T-helper 2 cell treated with Interferon-gamma antibody and Interleukin-4, amounts not matched to agents 5 μg/mL and 100 μg/mL, for 36 hours (primary cell): ENCODE results near the gene FBXL14.
"Not testable (repeated sequence)": the region's sequence is repeated elsewhere in the genome, so short reads cannot be mapped to it uniquely, and the experiment has no call there.

ENCODE experiments used
- DNase-seq: peaks from one replicate; pipeline ENCODE4 v3.0.0; 2021; ENCODE audit warnings: low spot score
- H3K27ac Mint-ChIP-seq: one replicate; pipeline ENCODE4 v1.8.0; 2021; ENCODE audit warnings: mild to moderate bottlenecking, mixed read lengths
- H3K27me3 Mint-ChIP-seq: one replicate; pipeline ENCODE4 v1.8.0; 2021; ENCODE audit warnings: low read depth, mixed read lengths
- H3K36me3 Mint-ChIP-seq: one replicate; pipeline ENCODE4 v1.8.0; 2021; ENCODE audit warnings: low read depth, mixed read lengths
- H3K4me1 Mint-ChIP-seq: one replicate; pipeline ENCODE4 v1.8.0; 2021; ENCODE audit warnings: low read depth, mixed read lengths
- H3K4me3 Mint-ChIP-seq: one replicate; pipeline ENCODE4 v1.8.0; 2022; ENCODE audit warnings: mild to moderate bottlenecking, moderate library complexity, mixed read lengths
- H3K9me3 Mint-ChIP-seq: one replicate; pipeline ENCODE4 v1.8.0; 2021; ENCODE audit warnings: mixed read lengths

The FBXL14 gene

DNA sequence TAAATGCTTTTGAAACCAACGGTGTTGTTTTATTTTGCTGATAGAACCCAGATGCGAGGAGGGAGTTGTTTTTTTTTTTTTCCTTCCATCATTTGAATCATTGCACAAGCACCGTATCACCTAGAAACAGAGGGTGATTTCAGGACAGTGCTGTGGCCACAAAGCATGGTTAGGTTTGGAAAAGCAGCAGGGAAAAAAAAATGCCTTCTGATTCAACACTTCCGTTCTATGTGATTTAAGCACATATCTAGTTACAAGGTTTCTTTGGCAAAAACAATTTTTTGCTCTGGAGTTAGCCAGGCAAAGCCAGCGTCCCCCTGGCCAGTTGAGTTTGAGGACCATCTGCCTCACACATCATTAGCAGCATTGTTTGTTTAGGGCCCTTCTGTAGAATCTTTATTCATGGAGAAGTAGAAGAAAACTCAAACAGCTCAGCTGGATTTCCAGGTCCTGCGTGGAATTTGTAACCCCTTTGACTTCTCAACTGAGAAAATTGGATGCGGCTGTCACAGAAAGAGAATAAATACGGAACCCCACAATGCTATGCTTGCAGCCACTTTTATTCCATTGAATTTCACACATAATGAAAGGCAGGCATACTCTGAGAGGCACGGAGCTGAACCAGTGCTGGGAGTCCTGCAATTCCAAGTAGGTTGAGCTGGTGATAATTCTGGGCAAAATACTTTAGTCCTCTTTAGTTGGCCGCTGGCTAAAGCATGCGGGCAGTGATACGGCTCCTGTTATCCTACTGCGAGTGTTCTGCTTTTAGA lies 17.6 kb upstream of the FBXL14 start:
- H3K4me1 Mint-ChIP-seq, result peaks cover 14% of the 10 kb centered on the region
- H3K27me3 Mint-ChIP-seq, result peaks cover 8% of the 10 kb centered on the region
- H3K4me3 Mint-ChIP-seq, result no peak overlapping the region
- H3K27ac Mint-ChIP-seq, result no peak overlapping the region
- DNase-seq, result no peak
- H3K36me3 Mint-ChIP-seq, result no peaks in the 10 kb centered on the region
- H3K9me3 Mint-ChIP-seq, result no peaks in the 10 kb centered on the region

GRCh38 chr12:1610072-1610643 lies 15.8 kb upstream of the FBXL14 start:
- Mint-ChIP-seq H3K4me3 (no peak overlapping the region), H3K4me1 (peaks cover 15% of the 10 kb centered on the region), H3K9me3 (no peaks in the 10 kb centered on the region), H3K27me3 (peaks cover 8% of the 10 kb centered on the region), H3K36me3 (no peaks in the 10 kb centered on the region), H3K27ac (no peak overlapping the region)
- DNase-seq, result no peak

- no peak overlapping the region for H3K4me3 Mint-ChIP-seq
- peaks cover 8% of the 10 kb centered on the region for H3K27me3 Mint-ChIP-seq
- H3K27ac Mint-ChIP-seq, result no peak overlapping the region
- no peaks in the 10 kb centered on the region for H3K9me3 Mint-ChIP-seq
- no peaks in the 10 kb centered on the region for H3K36me3 Mint-ChIP-seq
- peaks cover 20% of the 10 kb centered on the region for H3K4me1 Mint-ChIP-seq
- no peak for DNase-seq
Observed at GRCh38 chr12:1608713-1609119, 14.3 kb upstream of the FBXL14 start.

DNA sequence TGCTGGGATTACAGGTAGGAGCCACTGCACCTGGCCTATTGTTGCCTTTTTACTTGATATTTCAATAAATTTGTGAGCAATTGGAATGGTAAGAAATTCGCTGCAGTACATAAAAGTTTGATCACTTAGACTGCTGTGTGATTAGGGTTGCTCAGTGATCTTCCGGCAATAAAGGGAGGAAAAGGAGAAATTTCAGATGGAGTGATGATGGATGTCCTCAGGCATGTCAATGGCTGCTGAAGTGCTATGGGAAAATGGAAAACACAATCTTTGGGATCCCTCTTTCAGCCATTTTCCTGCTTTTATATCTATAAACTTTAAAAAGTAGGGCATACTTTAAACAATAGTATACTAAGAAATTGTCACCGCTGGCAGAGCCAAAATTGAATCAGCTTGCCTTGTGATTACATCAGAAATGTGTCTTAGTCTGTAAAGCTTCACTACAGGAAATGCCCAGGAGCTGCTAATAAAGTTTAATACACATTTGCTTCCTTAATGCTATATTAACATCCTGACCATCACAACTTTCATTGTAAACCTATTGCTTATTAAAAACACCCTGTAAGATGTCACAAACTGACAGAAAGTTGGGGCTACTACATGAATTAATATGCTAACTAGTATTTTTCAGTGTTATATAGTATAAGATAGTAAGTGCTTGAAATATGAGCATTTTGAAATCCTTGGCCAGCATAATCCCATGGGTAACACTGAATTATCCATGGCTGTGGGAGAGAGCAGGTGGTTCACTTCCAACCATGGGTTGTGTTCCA lies 13.7 kb upstream of the FBXL14 start:
- no peaks in the 10 kb centered on the region for H3K36me3 Mint-ChIP-seq
- H3K4me1 Mint-ChIP-seq, result peaks cover 20% of the 10 kb centered on the region
- peaks cover 8% of the 10 kb centered on the region for H3K27me3 Mint-ChIP-seq
- no peak overlapping the region for H3K4me3 Mint-ChIP-seq
- no peak overlapping the region for H3K27ac Mint-ChIP-seq
- no peak for DNase-seq
- no peaks in the 10 kb centered on the region for H3K9me3 Mint-ChIP-seq

DNA sequence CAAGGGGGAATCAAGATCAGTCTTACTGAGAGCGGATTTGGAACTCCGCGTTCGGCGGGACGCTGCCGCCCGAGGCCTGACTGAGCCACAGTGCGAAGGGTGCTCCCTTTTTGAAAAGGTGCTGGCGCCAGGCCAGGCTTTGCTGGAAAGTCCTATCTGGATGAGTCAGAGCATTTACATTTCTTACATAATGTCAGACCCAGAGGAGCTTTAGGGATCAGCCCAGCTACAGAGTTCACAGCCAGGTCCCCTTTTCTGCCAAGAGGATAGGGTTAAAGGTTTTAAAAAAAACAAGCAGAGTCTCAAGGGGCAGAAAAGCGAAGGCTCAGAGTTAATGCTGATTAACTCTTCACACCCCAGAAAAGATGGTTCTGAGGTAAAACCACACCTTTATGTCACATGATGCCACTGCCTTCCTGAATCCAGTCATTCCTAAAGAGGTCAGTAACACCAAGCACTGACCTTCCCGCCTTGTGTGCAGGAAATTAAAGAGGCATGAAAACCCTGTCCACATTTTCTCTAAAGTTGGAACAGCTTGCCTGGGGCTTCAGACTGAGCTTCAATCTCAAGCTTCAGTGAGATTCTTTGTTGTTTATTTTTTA lies 11.7 kb upstream of the FBXL14 start:
- Mint-ChIP-seq H3K4me3 (no peak overlapping the region), H3K9me3 (no peaks in the 10 kb centered on the region), H3K27me3 (peaks cover 6% of the 10 kb centered on the region), H3K4me1 (peaks cover 30% of the 10 kb centered on the region), H3K36me3 (no peaks in the 10 kb centered on the region), H3K27ac (no peak overlapping the region)
- peak; percentile 35 for DNase-seq

GRCh38 chr12:1605129-1606020 lies 11.0 kb upstream of the FBXL14 start:
- H3K36me3 Mint-ChIP-seq, result no peaks in the 10 kb centered on the region
- peak overlapping the region; percentile 79 for H3K4me3 Mint-ChIP-seq
- peak; percentile 44 for DNase-seq
- H3K9me3 Mint-ChIP-seq, result no peaks in the 10 kb centered on the region
- H3K4me1 Mint-ChIP-seq, result peaks cover 32% of the 10 kb centered on the region
- H3K27me3 Mint-ChIP-seq, result peaks cover 6% of the 10 kb centered on the region
- peak overlapping the region; percentile 5 for H3K27ac Mint-ChIP-seq

DNA sequence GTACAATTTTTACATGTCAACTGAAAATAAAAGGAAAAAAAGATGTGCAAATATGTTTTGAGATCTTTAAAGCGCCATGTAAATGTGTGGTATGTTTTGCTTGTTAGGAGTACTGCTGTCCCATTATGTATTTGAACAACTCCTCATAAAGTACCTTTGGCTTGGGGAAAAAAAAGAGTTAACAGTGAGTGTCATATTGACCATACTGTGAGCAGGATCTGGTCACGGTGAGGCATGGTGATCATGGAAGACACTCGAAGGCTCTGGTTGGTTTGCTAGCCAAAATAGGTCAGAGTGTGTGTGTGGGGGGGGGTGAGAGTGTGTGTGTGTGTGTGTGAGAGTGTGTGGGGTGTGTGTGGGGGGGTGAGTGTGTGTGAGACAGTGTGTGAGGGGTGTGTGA lies 10.1 kb upstream of the FBXL14 start:
- Mint-ChIP-seq H3K27ac (peak overlapping the region; percentile 10), H3K4me3 (no peak overlapping the region), H3K36me3 (no peaks in the 10 kb centered on the region), H3K27me3 (peaks cover 6% of the 10 kb centered on the region), H3K9me3 (no peaks in the 10 kb centered on the region), H3K4me1 (peaks cover 32% of the 10 kb centered on the region)
- DNase-seq, result no peak

GRCh38 chr12:1603269-1603993 lies 9.1 kb upstream of the FBXL14 start:
- peaks cover 2% of the 10 kb centered on the region for H3K27me3 Mint-ChIP-seq
- peak overlapping the region; percentile 11 for H3K4me3 Mint-ChIP-seq
- no peaks in the 10 kb centered on the region for H3K9me3 Mint-ChIP-seq
- peaks cover 28% of the 10 kb centered on the region for H3K4me1 Mint-ChIP-seq
- peak overlapping the region; percentile 57 for H3K27ac Mint-ChIP-seq
- no peak for DNase-seq
- no peaks in the 10 kb centered on the region for H3K36me3 Mint-ChIP-seq

DNA sequence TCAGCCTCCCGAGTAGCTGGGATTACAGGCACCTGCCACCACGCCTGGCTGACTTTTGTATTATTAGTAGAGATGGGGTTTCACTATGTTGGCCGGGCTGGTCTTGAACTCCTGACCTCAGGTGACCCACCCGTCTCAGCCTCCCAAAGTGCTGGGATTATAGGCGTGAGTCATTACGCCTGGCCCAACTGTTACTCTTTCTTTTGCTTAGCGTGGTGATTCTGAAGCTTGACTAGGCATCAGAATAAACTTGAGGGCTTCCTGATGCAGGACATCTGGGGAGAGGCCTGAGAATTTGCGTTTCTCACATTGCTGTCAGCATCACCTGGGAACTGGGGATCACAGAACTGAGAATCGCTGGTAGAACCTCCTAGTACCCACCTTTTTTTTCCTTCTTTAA lies 8.3 kb upstream of the FBXL14 start:
- not testable (repeated sequence) for DNase-seq, H3K36me3 Mint-ChIP-seq, H3K4me3 Mint-ChIP-seq, H3K27me3 Mint-ChIP-seq, H3K9me3 Mint-ChIP-seq
- Mint-ChIP-seq H3K27ac (peak overlapping the region; percentile 33), H3K4me1 (peaks cover 25% of the 10 kb centered on the region)

GRCh38 chr12:1598757-1599156 lies 4.4 kb upstream of the FBXL14 start:
- peaks cover 1% of the 10 kb centered on the region for H3K27me3 Mint-ChIP-seq
- H3K27ac Mint-ChIP-seq, result no peak overlapping the region
- H3K4me3 Mint-ChIP-seq, result no peak overlapping the region
- peaks cover 24% of the 10 kb centered on the region for H3K4me1 Mint-ChIP-seq
- H3K9me3 Mint-ChIP-seq, result no peaks in the 10 kb centered on the region
- H3K36me3 Mint-ChIP-seq, result no peaks in the 10 kb centered on the region
- no peak for DNase-seq

DNA sequence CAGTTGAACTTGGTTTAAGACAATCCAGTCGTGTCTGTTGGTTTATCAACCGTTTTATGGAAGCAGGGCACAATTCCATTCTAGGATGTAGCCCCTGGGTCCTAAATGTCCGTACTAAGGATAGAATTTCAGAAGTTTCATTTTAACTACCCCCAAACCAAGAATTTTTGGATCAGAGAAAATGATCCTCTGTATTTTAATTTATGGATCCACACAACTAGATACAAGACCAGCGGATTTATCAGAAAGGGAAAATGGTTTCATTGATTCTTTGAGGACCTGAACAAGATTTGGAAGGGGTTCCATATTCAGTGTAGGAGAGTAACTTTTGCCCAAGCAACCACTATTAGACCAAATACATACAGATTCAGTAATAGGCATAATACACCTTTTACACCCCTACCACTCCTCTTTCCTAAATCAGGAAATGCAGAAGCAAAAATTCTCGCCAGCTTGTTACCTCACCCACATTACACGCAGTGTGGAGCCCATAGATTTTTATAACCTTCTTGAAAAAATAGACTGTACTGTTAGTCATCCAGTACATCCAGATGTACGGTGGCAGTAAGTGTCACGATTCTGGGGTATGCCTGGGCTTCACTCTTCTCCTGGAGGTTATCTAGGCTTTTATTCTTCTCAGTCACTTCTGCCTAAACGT lies 1.4 kb upstream of the FBXL14 start:
- Mint-ChIP-seq H3K27me3 (peaks cover 1% of the 10 kb centered on the region), H3K27ac (peak overlapping the region; percentile 94), H3K9me3 (no peaks in the 10 kb centered on the region), H3K36me3 (peaks cover 23% of the 10 kb centered on the region), H3K4me3 (peak overlapping the region; percentile 91), H3K4me1 (peaks cover 33% of the 10 kb centered on the region)
- no peak for DNase-seq

DNA sequence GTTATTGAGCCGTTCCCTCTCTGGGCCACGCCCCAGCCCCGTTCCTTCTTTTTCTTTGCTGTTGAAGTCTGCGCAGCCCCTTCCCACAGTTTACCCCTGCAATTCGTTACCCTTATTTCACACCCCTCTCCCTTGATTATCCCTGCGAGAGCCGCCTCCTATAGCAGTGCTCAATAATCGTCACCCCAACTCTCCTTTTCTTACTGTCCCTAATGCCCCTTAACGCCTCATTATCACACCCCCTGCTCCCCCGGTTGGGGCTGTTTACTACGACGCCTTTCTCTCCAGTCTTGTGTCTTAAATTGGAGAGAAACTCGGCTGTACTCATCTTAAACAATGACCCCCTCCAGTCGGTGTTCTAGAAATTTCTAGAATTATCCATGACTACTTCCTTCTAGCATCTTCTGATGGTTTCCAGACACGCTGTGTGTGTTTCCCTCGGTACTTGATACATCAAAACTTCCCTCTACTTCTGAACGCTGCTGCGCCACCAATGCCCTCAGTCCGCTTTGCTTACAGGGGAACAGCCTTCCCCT lies 713 bp upstream of the FBXL14 start:
- Mint-ChIP-seq H3K27ac (peak overlapping the region; percentile 94), H3K4me3 (peak overlapping the region; percentile 91), H3K27me3 (peaks cover 1% of the 10 kb centered on the region), H3K4me1 (peaks cover 39% of the 10 kb centered on the region), H3K9me3 (no peaks in the 10 kb centered on the region), H3K36me3 (peaks cover 27% of the 10 kb centered on the region)
- no peak for DNase-seq
